ENCODE results near the gene PRR12. TPM values are rescaled to one million over a fixed set of nuclear protein-coding genes. Genes with fewer than 3 reads are reported as not detected.

PRR12 gene
- total RNA-seq, 1 donor, result 2.2 TPM

DNA sequence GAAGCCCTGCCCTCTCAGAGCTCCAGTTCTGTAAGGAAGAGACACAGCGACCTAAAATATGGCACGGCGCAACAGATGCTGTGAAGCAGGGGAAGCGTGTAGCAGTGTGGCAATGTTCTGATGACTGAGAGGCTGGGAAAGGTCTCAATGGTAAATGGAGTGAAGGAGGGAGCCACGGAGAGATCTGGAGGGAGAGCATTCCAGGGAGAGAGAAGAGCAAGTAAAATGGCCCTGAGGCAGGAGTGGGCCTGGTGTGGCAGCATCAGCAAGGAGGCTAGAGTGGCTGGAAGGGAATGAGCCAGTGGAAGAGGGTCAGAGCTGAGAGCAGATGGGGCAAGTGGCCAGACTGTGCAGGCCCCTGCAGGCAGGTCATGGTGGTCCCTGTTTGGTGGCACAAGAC lies 46.8 kb upstream of the PRR12 start:
- Histone ChIP-seq H3K9me3 (ENCODE audit: low read depth, low read length) (no peaks in the 10 kb centered on the region), H3K36me3 (ENCODE audit: insufficient read depth, low read length) (peaks cover 53% of the 10 kb centered on the region), H3K4me3 (ENCODE audit: insufficient read depth, low read length) (no peak overlapping the region), H3K27ac (ENCODE audit: low read depth, low read length) (no peak overlapping the region), H3K79me2 (ENCODE audit: insufficient read depth, low read length) (no peaks in the 10 kb centered on the region), H3K4me2 (ENCODE audit: insufficient read depth, low read length) (no peak overlapping the region), H2AFZ (ENCODE audit: low read length) (no peak overlapping the region), H3K27me3 (ENCODE audit: insufficient read depth, low read length) (no peaks in the 10 kb centered on the region), H3K4me1 (ENCODE audit: insufficient read depth, low read length) (no peaks in the 10 kb centered on the region), H4K20me1 (ENCODE audit: insufficient read depth, low read length) (peaks cover 1% of the 10 kb centered on the region)
- peak; percentile 59 for DNase-seq (ENCODE audit: insufficient read length, low spot score, missing footprints)
- no peak for TF ChIP-seq CTCF (IDR thresholded peaks at IDR 0.05; ENCODE audit: extremely low read depth, low read depth, low read length)

DNA sequence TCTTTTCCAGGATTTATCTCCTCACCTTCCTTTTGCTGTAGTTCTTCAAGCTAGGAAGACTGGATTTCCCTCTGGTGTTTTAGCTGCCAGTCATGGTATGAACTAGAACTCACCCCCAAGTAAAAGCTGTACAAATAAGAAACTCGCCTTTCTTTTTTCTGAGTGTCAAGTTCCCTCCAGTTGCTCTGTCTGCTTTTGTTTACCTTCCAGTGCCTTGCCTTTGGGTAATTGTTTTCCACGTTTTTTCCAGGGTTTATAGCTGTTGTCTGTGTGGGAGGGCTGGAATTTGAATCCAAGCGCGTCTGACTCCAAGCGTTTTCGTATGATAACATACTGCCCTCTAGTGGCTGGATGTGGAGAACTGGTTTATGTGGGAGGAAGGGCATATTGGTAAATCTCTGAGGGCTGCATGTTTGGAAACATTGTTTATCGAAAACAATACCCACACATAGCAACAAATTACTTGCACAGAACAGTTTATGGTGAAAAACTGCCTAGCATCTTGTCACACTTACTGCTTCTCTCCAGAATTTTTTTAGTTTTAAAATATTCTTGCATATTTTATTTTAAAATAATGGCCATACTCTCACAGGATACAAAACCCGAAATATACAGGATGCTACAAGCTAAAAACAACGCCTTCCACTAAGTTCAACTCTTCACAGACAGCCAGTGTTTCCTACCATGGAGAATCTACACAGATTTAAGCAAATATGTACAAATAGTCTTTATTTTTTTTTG lies 44.0 kb upstream of the PRR12 start:
- H3K36me3 ChIP-seq (ENCODE audit: insufficient read depth, low read length), result peaks cover 40% of the 10 kb centered on the region
- peak overlapping the region; percentile 11 for H3K27ac ChIP-seq (ENCODE audit: low read depth, low read length)
- no peak overlapping the region for H3K4me3 ChIP-seq (ENCODE audit: insufficient read depth, low read length)
- DNase-seq (ENCODE audit: insufficient read length, low spot score, missing footprints), result peak; percentile 95
- no peaks in the 10 kb centered on the region for H3K27me3 ChIP-seq (ENCODE audit: insufficient read depth, low read length)
- H2AFZ ChIP-seq (ENCODE audit: low read length), result no peak overlapping the region
- H4K20me1 ChIP-seq (ENCODE audit: insufficient read depth, low read length), result no peaks in the 10 kb centered on the region
- TF ChIP-seq CTCF (IDR thresholded peaks at IDR 0.05; ENCODE audit: extremely low read depth, low read depth, low read length), result peak; percentile 92
- H3K4me2 ChIP-seq (ENCODE audit: insufficient read depth, low read length), result no peak overlapping the region
- no peaks in the 10 kb centered on the region for H3K9me3 ChIP-seq (ENCODE audit: low read depth, low read length)
- no peaks in the 10 kb centered on the region for H3K4me1 ChIP-seq (ENCODE audit: insufficient read depth, low read length)
- no peaks in the 10 kb centered on the region for H3K79me2 ChIP-seq (ENCODE audit: insufficient read depth, low read length)

GRCh38 chr19:49549045-49549444 lies 41.9 kb upstream of the PRR12 start:
- Histone ChIP-seq H3K79me2 (ENCODE audit: insufficient read depth, low read length) (no peaks in the 10 kb centered on the region), H3K27ac (ENCODE audit: low read depth, low read length) (no peak overlapping the region), H2AFZ (ENCODE audit: low read length) (no peak overlapping the region), H3K36me3 (ENCODE audit: insufficient read depth, low read length) (peaks cover 27% of the 10 kb centered on the region), H3K4me2 (ENCODE audit: insufficient read depth, low read length) (no peak overlapping the region), H3K27me3 (ENCODE audit: insufficient read depth, low read length) (no peaks in the 10 kb centered on the region), H4K20me1 (ENCODE audit: insufficient read depth, low read length) (no peaks in the 10 kb centered on the region), H3K4me3 (ENCODE audit: insufficient read depth, low read length) (no peak overlapping the region), H3K9me3 (ENCODE audit: low read depth, low read length) (no peaks in the 10 kb centered on the region), H3K4me1 (ENCODE audit: insufficient read depth, low read length) (peaks cover 7% of the 10 kb centered on the region)
- DNase-seq (ENCODE audit: insufficient read length, low spot score, missing footprints), result peak; percentile 46
- TF ChIP-seq CTCF (IDR thresholded peaks at IDR 0.05; ENCODE audit: extremely low read depth, low read depth, low read length), result no peak

- H3K27me3 ChIP-seq (ENCODE audit: insufficient read depth, low read length), result no peaks in the 10 kb centered on the region
- no peak for DNase-seq (ENCODE audit: insufficient read length, low spot score, missing footprints)
- H3K4me3 ChIP-seq (ENCODE audit: insufficient read depth, low read length), result no peak overlapping the region
These were observed 39.5 kb upstream of the PRR12 start for GRCh38 chr19:49551531-49551930.

More at GRCh38 chr19:49551531-49551930, 39.5 kb upstream of the PRR12 start:
- Histone ChIP-seq H3K36me3 (ENCODE audit: insufficient read depth, low read length) (peaks cover 38% of the 10 kb centered on the region), H3K79me2 (ENCODE audit: insufficient read depth, low read length) (no peaks in the 10 kb centered on the region), H4K20me1 (ENCODE audit: insufficient read depth, low read length) (peaks cover 10% of the 10 kb centered on the region), H3K9me3 (ENCODE audit: low read depth, low read length) (no peaks in the 10 kb centered on the region), H2AFZ (ENCODE audit: low read length) (no peak overlapping the region), H3K4me2 (ENCODE audit: insufficient read depth, low read length) (no peak overlapping the region), H3K4me1 (ENCODE audit: insufficient read depth, low read length) (peaks cover 9% of the 10 kb centered on the region), H3K27ac (ENCODE audit: low read depth, low read length) (no peak overlapping the region)
- no peak for TF ChIP-seq CTCF (IDR thresholded peaks at IDR 0.05; ENCODE audit: extremely low read depth, low read depth, low read length)

Data from osteoblast (primary cell).